OCI-LY3 (cell line): ENCODE measurements around the gene SYPL1.

Experiments used
- H2AFZ ChIP-seq: fragments of 200-600, 300-600 bp; shearing (Covaris generic); 2 replicates; pipeline ENCODE4 v1.6.0; 2014; ENCODE audit warnings: antibody characterized with exemption, low read depth, low read length
- H3K27ac ChIP-seq: fragments of 200-600, 300-600 bp; sonication (generic); 2 replicates; pipeline ENCODE4 v1.5.1; 2014; ENCODE audit warnings: mild to moderate bottlenecking, low read length, moderate library complexity, mixed read lengths
- H3K27me3 ChIP-seq: fragments of 200-600, 300-600 bp; sonication (generic); 2 replicates; pipeline ENCODE4 v1.6.1; 2014; ENCODE audit warnings: low read depth, low read length, mixed read lengths
- H3K36me3 ChIP-seq: fragments of 200-600, 300-600 bp; sonication (generic); replicated peaks from 2 replicates; pipeline ENCODE3; 2014; ENCODE audit warnings: low read depth, low read length, mixed read lengths
- H3K4me1 ChIP-seq: fragments of 300-600, 200-600 bp; sonication (generic); 2 replicates; pipeline ENCODE4 v1.6.1; 2014; ENCODE audit warnings: low read length, mixed read lengths
- H3K4me2 ChIP-seq: fragments of 200-600, 300-600 bp; sonication (generic); 2 replicates; pipeline ENCODE4 v1.6.1; 2014; ENCODE audit warnings: low read length, mixed read lengths
- H3K4me3 ChIP-seq: fragments of 300-600, 200-600 bp; sonication (generic); 2 replicates; pipeline ENCODE4 v1.5.1; 2014; ENCODE audit warnings: antibody characterized with exemption, mild to moderate bottlenecking, low read length, moderate library complexity
- H3K79me2 ChIP-seq: fragments of 300-600, 200-600 bp; shearing (Covaris generic); 2 replicates; pipeline ENCODE4 v1.6.1; 2014; ENCODE audit warnings: mild to moderate bottlenecking, low read length, mixed read lengths
- H3K9ac ChIP-seq: fragments of 300-600, 200-600 bp; shearing (Covaris generic); 2 replicates; pipeline ENCODE4 v1.6.0; 2014; ENCODE audit warnings: mild to moderate bottlenecking, low read length, moderate library complexity
- H3K9me3 ChIP-seq: fragments of 200-600, 300-600 bp; shearing (Covaris generic); 2 replicates; pipeline ENCODE4 v1.6.1; 2014; ENCODE audit warnings: low read length, mixed read lengths; ENCODE audit not compliant: insufficient read depth
- H4K20me1 ChIP-seq: fragments of 200-600, 300-600 bp; sonication (generic); 2 replicates; pipeline ENCODE4 v1.6.1; 2016; ENCODE audit warnings: low read length, mixed read lengths; ENCODE audit not compliant: insufficient read depth
- EZH2phosphoT487 ChIP-seq: fragments of 200-600 bp; shearing (Covaris generic); IDR thresholded peaks from 2 replicates; pipeline ENCODE4 v1.6.1; 2018; ENCODE audit warnings: antibody characterized with exemption, mixed run types, low read depth
- TF ChIP-seq, protein P1 (sequence below): fragments of 200-600, 300-600 bp; sonication (generic); IDR thresholded peaks from 2 replicates; pipeline ENCODE4 v1.5.1; 2014; ENCODE audit warnings: antibody characterized with exemption, low read length, low read depth

SYPL1 gene

DNA sequence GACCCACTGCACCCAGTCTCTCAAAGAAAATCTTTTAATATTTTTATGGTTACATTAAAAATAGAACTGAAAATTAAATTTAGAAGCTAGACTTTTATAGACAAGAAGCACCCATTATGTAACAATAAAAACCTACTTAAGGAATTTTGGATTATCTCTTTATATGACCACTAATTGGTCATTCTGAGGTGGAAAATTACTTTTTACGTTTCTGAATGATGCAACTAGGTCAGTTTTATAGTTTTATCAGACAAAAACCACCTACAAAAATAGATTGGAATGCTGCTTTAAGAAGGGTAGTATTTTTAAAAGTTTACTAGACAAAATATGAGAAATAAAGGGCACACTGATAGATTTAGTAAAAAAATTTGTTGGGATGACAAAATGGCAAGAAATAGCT, 16.5 kb downstream of the SYPL1 start:
- Histone ChIP-seq H3K27me3 (no peaks in the 10 kb centered on the region), H2AFZ (no peak overlapping the region), H4K20me1 (peaks cover 20% of the 10 kb centered on the region), H3K4me3 (no peak overlapping the region), H3K4me2 (no peak overlapping the region), H3K9me3 (no peaks in the 10 kb centered on the region), H3K36me3 (peaks cover 37% of the 10 kb centered on the region), H3K79me2 (peaks cover 20% of the 10 kb centered on the region), H3K9ac (no peak overlapping the region), H3K27ac (no peak overlapping the region), H3K4me1 (peaks cover 61% of the 10 kb centered on the region)
- no peak for TF ChIP-seq EZH2phosphoT487
- TF ChIP-seq, protein P1, sequence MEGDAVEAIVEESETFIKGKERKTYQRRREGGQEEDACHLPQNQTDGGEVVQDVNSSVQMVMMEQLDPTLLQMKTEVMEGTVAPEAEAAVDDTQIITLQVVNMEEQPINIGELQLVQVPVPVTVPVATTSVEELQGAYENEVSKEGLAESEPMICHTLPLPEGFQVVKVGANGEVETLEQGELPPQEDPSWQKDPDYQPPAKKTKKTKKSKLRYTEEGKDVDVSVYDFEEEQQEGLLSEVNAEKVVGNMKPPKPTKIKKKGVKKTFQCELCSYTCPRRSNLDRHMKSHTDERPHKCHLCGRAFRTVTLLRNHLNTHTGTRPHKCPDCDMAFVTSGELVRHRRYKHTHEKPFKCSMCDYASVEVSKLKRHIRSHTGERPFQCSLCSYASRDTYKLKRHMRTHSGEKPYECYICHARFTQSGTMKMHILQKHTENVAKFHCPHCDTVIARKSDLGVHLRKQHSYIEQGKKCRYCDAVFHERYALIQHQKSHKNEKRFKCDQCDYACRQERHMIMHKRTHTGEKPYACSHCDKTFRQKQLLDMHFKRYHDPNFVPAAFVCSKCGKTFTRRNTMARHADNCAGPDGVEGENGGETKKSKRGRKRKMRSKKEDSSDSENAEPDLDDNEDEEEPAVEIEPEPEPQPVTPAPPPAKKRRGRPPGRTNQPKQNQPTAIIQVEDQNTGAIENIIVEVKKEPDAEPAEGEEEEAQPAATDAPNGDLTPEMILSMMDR = no peak

DNA sequence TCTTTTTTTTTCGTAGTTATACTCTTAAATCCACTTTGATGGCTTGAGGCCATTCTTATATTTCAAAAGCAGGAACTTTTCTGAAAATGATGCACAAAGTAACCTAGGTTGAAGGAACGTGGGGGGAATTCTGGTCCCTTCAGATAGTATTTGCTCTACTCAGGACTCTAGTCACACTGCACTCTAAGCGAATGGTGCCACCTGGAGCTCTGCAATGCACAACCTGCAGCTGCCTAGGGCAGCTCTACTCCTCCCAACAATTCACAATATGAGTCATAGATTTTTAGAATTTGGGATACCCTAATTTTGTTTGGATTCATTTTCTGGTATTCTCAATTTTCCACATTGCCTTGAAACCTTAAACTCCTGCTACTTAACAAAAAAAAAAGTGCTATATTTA, 17.3 kb downstream of the SYPL1 start:
- Histone ChIP-seq H2AFZ (no peak overlapping the region), H3K9me3 (no peaks in the 10 kb centered on the region), H4K20me1 (peaks cover 12% of the 10 kb centered on the region), H3K4me3 (peak overlapping the region; percentile 27), H3K27ac (peak overlapping the region; percentile 26), H3K27me3 (no peaks in the 10 kb centered on the region), H3K36me3 (peaks cover 40% of the 10 kb centered on the region), H3K9ac (peak overlapping the region; percentile 31; the same call in 1 of the 2 replicates), H3K4me1 (peaks cover 61% of the 10 kb centered on the region), H3K79me2 (peaks cover 12% of the 10 kb centered on the region), H3K4me2 (peak overlapping the region; percentile 64)
- TF ChIP-seq, protein P1 = peak; percentile 74
- no peak for TF ChIP-seq EZH2phosphoT487

DNA sequence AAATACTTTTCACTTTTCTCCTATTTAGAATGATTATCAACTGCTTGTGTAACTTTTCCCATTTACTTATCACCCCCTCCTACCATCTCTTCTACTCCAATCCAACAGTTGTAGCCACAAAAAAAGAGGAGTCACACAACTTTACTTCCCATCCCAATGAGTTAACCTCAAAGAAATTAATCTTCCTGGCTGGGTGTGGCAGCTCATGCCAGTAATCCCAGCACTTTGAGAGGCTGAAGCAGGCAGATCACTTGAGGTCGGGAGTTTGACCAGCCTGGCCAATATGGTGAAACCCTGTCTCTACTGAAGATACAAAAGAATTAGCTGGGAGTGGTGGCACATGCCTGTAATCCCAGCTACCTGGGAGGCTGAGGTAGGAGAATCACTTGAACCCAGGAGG, 19.9 kb downstream of the SYPL1 start:
- Histone ChIP-seq H3K9me3 (no peaks in the 10 kb centered on the region), H3K79me2 (no peaks in the 10 kb centered on the region), H3K4me1 (peaks cover 53% of the 10 kb centered on the region), H3K27ac (no peak overlapping the region), H2AFZ (no peak overlapping the region), H3K27me3 (no peaks in the 10 kb centered on the region), H3K4me3 (no peak overlapping the region), H4K20me1 (no peaks in the 10 kb centered on the region), H3K9ac (no peak overlapping the region), H3K36me3 (peaks cover 47% of the 10 kb centered on the region), H3K4me2 (no peak overlapping the region)
- TF ChIP-seq EZH2phosphoT487 = no peak
- TF ChIP-seq, protein P1 = no peak

DNA sequence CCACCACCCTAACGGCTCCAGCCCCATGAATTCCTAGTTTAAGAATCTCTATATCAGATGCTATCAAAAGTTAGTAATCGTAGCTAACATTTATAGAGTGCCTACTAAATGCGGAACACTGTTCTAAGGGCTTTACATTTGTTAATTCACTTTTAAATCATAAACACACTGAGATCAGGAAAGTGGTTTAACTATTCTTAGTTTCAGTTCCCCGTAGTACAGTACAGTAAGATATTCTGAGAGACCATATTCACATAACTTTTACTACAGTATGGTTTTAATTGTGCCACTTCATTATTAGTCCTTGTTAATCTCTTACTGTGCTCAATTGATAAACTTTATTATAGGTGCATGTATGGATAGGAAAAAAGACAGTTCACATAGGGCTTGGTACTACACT, 22.5 kb downstream of the SYPL1 start:
- H3K27ac ChIP-seq = peak overlapping the region; percentile 59
- no peaks in the 10 kb centered on the region for H4K20me1 ChIP-seq
- no peaks in the 10 kb centered on the region for H3K79me2 ChIP-seq
- H3K9me3 ChIP-seq = no peaks in the 10 kb centered on the region
- peak overlapping the region; percentile 40 for H3K4me3 ChIP-seq
- peaks cover 43% of the 10 kb centered on the region for H3K36me3 ChIP-seq
- H3K27me3 ChIP-seq = no peaks in the 10 kb centered on the region
- TF ChIP-seq, protein P1 = no peak
- TF ChIP-seq EZH2phosphoT487 = no peak
- peak overlapping the region; percentile 68 for H3K4me2 ChIP-seq
- peaks cover 46% of the 10 kb centered on the region for H3K4me1 ChIP-seq
- no peak overlapping the region for H2AFZ ChIP-seq
- H3K9ac ChIP-seq = no peak overlapping the region; the same call in 1 of the 2 replicates
